HFF-Myc (cell line): ENCODE measurements around the gene HDAC1.

Experiments
- DNase-seq: peaks from one replicate; pipeline ENCODE4 v3.0.0-alpha.2; 2011; ENCODE audit warnings: low read depth; ENCODE audit errors: extremely low read depth
- H3K4me3 ChIP-seq: replicated peaks from 2 replicates; pipeline ENCODE4 v1.5.1; 2011; ENCODE audit warnings: low read depth, mild to moderate bottlenecking, control low read depth, low read length
- CTCF ChIP-seq: IDR thresholded peaks from 2 replicates; pipeline ENCODE4 v1.5.1; 2012; ENCODE audit warnings: mild to moderate bottlenecking, low read depth, low read length, control low read depth; ENCODE audit errors: missing control alignments

Gene HDAC1

GRCh38 chr1:32363713-32364112, 71.8 kb downstream of the HDAC1 start:
- H3K4me3 ChIP-seq, result no peak overlapping the region
- TF ChIP-seq CTCF, result no peak
- no peak for DNase-seq

- DNase-seq, result no peak
- no peak for TF ChIP-seq CTCF
- H3K4me3 ChIP-seq, result no peak overlapping the region
Observed at GRCh38 chr1:32364836-32365235, 73.0 kb downstream of the HDAC1 start.

GRCh38 chr1:32365445-32365844, 73.6 kb downstream of the HDAC1 start:
- no peak for DNase-seq
- no peak for TF ChIP-seq CTCF
- no peak overlapping the region for H3K4me3 ChIP-seq

- no peak for DNase-seq
- H3K4me3 ChIP-seq, result no peak overlapping the region
- no peak for TF ChIP-seq CTCF
Observed at GRCh38 chr1:32367912-32368635, 76.2 kb downstream of the HDAC1 start.

- DNase-seq, result no peak
- TF ChIP-seq CTCF, result no peak
- H3K4me3 ChIP-seq, result no peak overlapping the region
Observed at GRCh38 chr1:32372149-32372756, 80.4 kb downstream of the HDAC1 start.

GRCh38 chr1:32373996-32374592, 82.2 kb downstream of the HDAC1 start:
- no peak overlapping the region for H3K4me3 ChIP-seq
- DNase-seq, result no peak
- no peak for TF ChIP-seq CTCF
